Measurements from ENCODE around the gene GYPA.
"Not testable (repeated sequence)": the region's sequence is repeated elsewhere in the genome, so short reads cannot be mapped to it uniquely, and the experiment has no call there.

GYPA gene

GRCh38 chr4:144140594-144141295 lies at the start of gene GYPA:
TSS of gene GYPA (minus strand) at chr4:144140718. CDS start at chr4:144140635, 83 bp downstream.
- DNase-seq = not testable (repeated sequence)

GRCh38 chr4:144190009-144190408 lies 49.5 kb upstream of the GYPA start:
- no peak for DNase-seq

- no peak for DNase-seq
Observed at GRCh38 chr4:144189121-144189520, 48.6 kb upstream of the GYPA start.

GRCh38 chr4:144185086-144185485 lies 44.6 kb upstream of the GYPA start:
- DNase-seq = no peak

GRCh38 chr4:144183165-144183564 lies 42.6 kb upstream of the GYPA start:
- DNase-seq = no peak

- no peak for DNase-seq
Observed at GRCh38 chr4:144181391-144181790, 40.9 kb upstream of the GYPA start.

GRCh38 chr4:144179152-144179739 lies 38.7 kb upstream of the GYPA start:
- DNase-seq = no peak

- no peak for DNase-seq
Observed at GRCh38 chr4:144178414-144178813, 37.9 kb upstream of the GYPA start.

- DNase-seq = no peak
Observed at GRCh38 chr4:144176476-144176875, 36.0 kb upstream of the GYPA start.

GRCh38 chr4:144174401-144175067 lies 34.0 kb upstream of the GYPA start:
- no peak for DNase-seq

- DNase-seq = no peak
Observed at GRCh38 chr4:144171697-144172096, 31.2 kb upstream of the GYPA start.

GRCh38 chr4:144169211-144169610 lies 28.7 kb upstream of the GYPA start:
- no peak for DNase-seq

- no peak for DNase-seq
Observed at GRCh38 chr4:144154044-144154443, 13.5 kb upstream of the GYPA start.

- DNase-seq = not testable (repeated sequence)
Observed at GRCh38 chr4:144142690-144143326, 2.3 kb upstream of the GYPA start.

- no peak for DNase-seq
Observed at GRCh38 chr4:144141493-144141892, 975 bp upstream of the GYPA start.

- DNase-seq = not testable (repeated sequence)
Observed at GRCh38 chr4:144139991-144140390, 527 bp downstream of the GYPA start.

- not testable (repeated sequence) for DNase-seq
Observed at GRCh38 chr4:144139547-144139946, 971 bp downstream of the GYPA start.

- not testable (repeated sequence) for DNase-seq
Observed at GRCh38 chr4:144138239-144138638, 2.3 kb downstream of the GYPA start.

GRCh38 chr4:144137137-144137931 lies 3.2 kb downstream of the GYPA start:
- DNase-seq = not testable (repeated sequence)

GRCh38 chr4:144136189-144136588 lies 4.3 kb downstream of the GYPA start:
- not testable (repeated sequence) for DNase-seq

- DNase-seq = not testable (repeated sequence)
Observed at GRCh38 chr4:144130167-144130566, 10.4 kb downstream of the GYPA start.

GRCh38 chr4:144129336-144129875 lies 11.1 kb downstream of the GYPA start:
- DNase-seq = not testable (repeated sequence)
